GM21619 (cell line): ENCODE results near the gene C11orf42.

Experiments
- ATAC-seq: cut with Tn5 transposase; IDR thresholded peaks from one replicate; pipeline ENCODE4 v1.9.1; 2021; ENCODE audit not compliant: unreplicated experiment

The C11orf42 gene

DNA sequence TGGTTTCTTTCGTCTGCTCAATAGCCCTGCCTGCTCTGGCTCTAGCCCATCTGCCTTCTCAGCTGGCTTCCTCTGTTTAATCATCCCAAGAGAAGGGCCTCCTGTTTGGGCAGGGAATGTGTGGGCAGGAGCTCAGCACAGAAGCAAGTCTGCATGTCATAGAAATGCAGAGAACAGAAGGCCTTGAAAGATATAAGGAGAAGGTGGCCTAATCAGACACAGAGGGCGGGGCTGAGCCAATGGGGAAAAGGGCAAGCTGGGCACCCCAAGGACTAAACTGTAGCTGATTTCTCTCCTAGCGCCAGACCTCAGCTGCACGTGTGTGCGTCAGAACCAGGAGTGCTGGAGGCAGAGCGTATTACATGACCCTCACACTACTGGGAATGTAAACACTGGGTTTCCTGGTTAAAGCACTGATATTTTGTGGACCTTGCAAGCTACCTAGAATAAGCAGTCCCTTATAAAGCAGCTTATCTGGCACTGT, 46.7 kb downstream of the C11orf42 start:
- no peak for ATAC-seq

DNA sequence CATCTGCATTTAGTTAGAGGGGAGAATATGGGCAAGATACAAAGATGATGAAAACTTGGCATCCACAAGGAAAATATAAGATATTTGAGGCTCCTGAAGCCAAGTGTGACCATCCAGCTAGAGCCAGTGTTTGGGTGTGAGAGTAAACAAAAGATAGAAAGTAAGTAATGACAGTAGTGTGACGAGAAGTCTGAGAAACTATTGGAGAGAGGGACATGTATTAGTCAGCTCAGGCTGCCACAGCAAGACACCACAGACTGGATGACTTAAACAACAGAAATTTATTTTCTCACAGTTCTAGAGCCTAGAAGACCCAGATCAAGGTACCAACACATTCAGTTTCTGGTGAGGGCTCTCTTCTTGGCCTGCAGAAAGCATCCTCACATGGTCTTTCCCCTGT, 47.8 kb downstream of the C11orf42 start:
- ATAC-seq, result peak; percentile 76

DNA sequence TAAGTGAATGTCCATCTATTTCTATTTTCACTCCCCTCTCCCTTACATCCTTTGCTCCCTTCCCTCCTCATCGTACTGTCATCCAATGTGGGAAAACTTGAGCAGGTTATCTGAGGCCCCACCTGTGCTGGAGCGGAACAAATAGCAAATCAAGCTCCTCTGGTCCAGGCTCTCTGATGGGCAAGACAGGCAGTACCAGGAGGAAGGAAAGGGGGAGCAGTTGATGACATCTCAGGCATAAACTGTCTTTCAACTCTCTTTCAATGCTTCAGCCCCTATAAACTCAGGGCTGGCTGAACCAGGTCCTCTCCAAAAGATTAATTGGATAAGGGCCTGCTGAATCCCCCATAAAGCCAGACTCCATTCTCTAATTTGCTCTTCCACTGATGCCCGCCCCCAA, 52.8 kb downstream of the C11orf42 start:
- ATAC-seq, result no peak

DNA sequence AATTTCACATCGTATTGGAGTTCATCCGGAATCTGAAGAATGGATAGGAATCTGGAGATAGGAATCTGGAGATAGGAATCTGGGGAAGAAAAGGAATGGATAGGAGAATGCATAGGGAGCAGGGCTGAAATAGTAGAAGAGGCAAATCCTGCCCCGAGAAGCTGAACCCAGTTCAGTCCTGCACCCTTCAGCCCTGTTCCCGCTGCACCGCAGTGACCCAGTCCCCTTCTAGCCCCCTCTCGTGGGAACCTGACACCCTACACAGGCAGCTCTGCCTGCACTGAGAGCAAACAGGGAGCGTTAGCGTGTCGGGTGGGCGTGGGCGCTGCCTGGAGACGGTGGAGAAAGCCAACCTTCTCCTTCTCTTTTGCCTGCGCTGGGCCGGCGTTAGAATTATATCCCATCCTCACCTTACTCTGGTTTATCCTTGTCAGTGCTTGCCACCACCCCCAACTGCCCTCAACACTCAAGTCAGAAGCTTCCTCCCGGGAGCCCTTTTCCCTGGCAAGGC, 53.3 kb downstream of the C11orf42 start:
- ATAC-seq, result no peak

DNA sequence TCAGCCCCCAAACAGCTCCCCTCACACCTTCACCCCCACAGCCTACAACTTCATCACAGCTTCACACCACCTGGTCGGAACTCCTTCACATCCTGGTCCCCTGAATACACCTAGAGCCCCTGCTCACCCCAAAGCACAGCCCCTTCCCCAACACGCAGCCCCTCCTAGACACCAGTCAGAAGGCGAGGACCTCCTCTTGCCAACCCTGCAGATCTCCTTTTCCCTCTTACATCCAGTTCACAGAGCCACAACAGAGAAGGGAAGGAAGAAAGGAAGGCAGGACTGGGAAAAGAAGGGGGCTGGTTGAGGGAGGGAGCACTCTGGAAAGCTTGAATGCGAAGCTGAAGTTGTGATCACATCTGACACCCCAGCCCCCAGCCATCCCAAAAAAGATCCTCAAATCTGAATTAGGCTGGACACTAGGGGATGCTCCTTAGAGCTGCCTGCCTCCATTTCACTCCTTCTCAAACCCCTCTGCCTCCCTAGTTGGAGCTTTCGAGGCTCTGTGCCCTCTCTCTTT, 54.9 kb downstream of the C11orf42 start:
- ATAC-seq, result no peak
